ENCODE data around the gene SLIT1. TPM values are rescaled to one million over a fixed set of nuclear protein-coding genes. Genes with fewer than 3 reads are reported as not detected.

Gene SLIT1
- total RNA-seq, 1 experiment from 2014 or later: not detected

GRCh38 chr10:97032624-97033023 lies 153.1 kb downstream of the SLIT1 start:
- ChIA-PET POLR2A (interaction anchor here (0.6 kb wide), 1 partner anchor 22 kb away, joined by 4 read pairs; no protein-coding TSS in a partner anchor), CTCF (interaction anchor here (0.7 to 2.4 kb wide), 2 partner anchors 176 to 178 kb away, joined by 3 to 12 read pairs; no protein-coding TSS in a partner anchor)
- BruUV-seq (replicated peaks): no TSS peak
- no peak for TF ChIP-seq CTCF (IDR thresholded peaks at IDR 0.05; ENCODE audit: unreplicated experiment)
- no peaks in the 10 kb centered on the region for H3K4me1 Mint-ChIP-seq (ENCODE audit: insufficient read depth, unreplicated experiment)
- no peak overlapping the region for H3K4me3 Mint-ChIP-seq (ENCODE audit: unreplicated experiment)
- no peak overlapping the region for H3K27ac Mint-ChIP-seq (ENCODE audit: low read depth, unreplicated experiment)
- no peak for DNase-seq (ENCODE audit: unreplicated experiment)
- H3K36me3 Mint-ChIP-seq (ENCODE audit: insufficient read depth, unreplicated experiment): no peaks in the 10 kb centered on the region
- H3K27me3 Mint-ChIP-seq (ENCODE audit: insufficient read depth, unreplicated experiment): peaks cover 30% of the 10 kb centered on the region
- intact Hi-C loops (cut with micrococcal nuclease): loop anchor here (10.0 kb wide), 1 partner anchor 388 kb away; no protein-coding TSS in a partner anchor
- no peaks in the 10 kb centered on the region for H3K9me3 Mint-ChIP-seq (ENCODE audit: unreplicated experiment)

- BruUV-seq (replicated peaks): no TSS peak
- peaks cover 31% of the 10 kb centered on the region for H3K27me3 Mint-ChIP-seq (ENCODE audit: insufficient read depth, unreplicated experiment)
- no peak overlapping the region for H3K27ac Mint-ChIP-seq (ENCODE audit: low read depth, unreplicated experiment)
These were observed 154.3 kb downstream of the SLIT1 start for GRCh38 chr10:97031459-97031858.

DNA sequence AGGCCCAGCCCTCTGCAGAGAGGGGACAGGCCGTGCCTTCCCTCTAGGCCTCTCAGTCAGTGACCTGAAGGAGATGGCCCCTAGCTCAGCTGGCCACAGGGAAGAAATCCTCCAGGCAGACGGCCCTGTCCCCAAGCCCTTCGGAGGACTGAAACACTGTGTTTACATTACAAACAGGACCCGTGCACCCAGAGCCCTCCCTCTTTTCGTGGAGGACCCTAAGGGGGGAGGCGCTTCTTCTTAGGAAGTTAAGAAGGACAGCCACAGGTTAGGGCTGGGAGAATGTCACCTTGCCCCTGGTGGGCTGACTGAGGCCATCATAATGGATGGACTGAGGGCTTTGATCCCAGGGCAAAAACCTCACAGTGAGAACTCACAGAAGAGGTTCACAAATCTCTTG lies 154.9 kb downstream of the SLIT1 start:
- H3K9me3 Mint-ChIP-seq (ENCODE audit: unreplicated experiment): no peaks in the 10 kb centered on the region
- BruUV-seq (replicated peaks): no TSS peak
- H3K27ac Mint-ChIP-seq (ENCODE audit: low read depth, unreplicated experiment): no peak overlapping the region
- ChIA-PET POLR2A (no interaction called here), CTCF (interaction anchor here (0.9 kb wide), 1 partner anchor 45 kb away, joined by 3 read pairs; no protein-coding TSS in a partner anchor)
- H3K4me1 Mint-ChIP-seq (ENCODE audit: insufficient read depth, unreplicated experiment): no peaks in the 10 kb centered on the region
- no peaks in the 10 kb centered on the region for H3K36me3 Mint-ChIP-seq (ENCODE audit: insufficient read depth, unreplicated experiment)
- peaks cover 25% of the 10 kb centered on the region for H3K27me3 Mint-ChIP-seq (ENCODE audit: insufficient read depth, unreplicated experiment)
- no peak for TF ChIP-seq CTCF (IDR thresholded peaks at IDR 0.05; ENCODE audit: unreplicated experiment)
- intact Hi-C loops (cut with micrococcal nuclease): loop anchor here (10.0 kb wide), 1 partner anchor 386 kb away; no protein-coding TSS in a partner anchor
- DNase-seq (ENCODE audit: unreplicated experiment): no peak
- no peak overlapping the region for H3K4me3 Mint-ChIP-seq (ENCODE audit: unreplicated experiment)

More at GRCh38 chr10:97031459-97031858, 154.3 kb downstream of the SLIT1 start:
- Mint-ChIP-seq H3K36me3 (ENCODE audit: insufficient read depth, unreplicated experiment) (no peaks in the 10 kb centered on the region), H3K4me3 (ENCODE audit: unreplicated experiment) (no peak overlapping the region), H3K4me1 (ENCODE audit: insufficient read depth, unreplicated experiment) (no peaks in the 10 kb centered on the region), H3K9me3 (ENCODE audit: unreplicated experiment) (no peaks in the 10 kb centered on the region)
- TF ChIP-seq CTCF (IDR thresholded peaks at IDR 0.05; ENCODE audit: unreplicated experiment): no peak
- ChIA-PET CTCF (interaction anchor here (0.6 to 0.9 kb wide), 2 partner anchors 194 to 203 kb away, joined by 3 to 4 read pairs; no protein-coding TSS in a partner anchor), POLR2A (no interaction called here)
- DNase-seq (ENCODE audit: unreplicated experiment): no peak
- intact Hi-C loops (cut with micrococcal nuclease): loop anchor here (10.0 kb wide), 1 partner anchor 387 kb away; no protein-coding TSS in a partner anchor

DNA sequence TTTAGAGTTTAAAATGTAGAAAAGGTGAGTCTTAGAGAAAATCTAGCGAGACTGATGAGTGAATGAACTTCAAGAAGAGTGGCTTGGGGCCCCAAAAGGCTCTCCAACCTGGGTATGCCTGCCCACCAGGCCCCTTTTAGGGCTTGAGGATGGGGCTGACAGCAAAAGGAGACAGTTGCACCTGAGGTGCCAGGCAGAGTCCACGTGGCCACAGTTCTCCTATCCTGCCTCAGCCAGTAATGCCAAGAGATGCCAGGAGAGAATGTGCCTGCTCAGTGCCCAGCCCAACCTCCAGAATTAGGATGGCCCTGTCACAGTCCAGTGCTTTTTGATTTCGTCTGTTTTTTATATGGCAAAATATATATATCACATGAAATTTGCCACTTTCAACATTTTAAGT lies 156.5 kb downstream of the SLIT1 start:
- ChIA-PET POLR2A (interaction anchor here (0.6 kb wide), 1 partner anchor 96 kb away, joined by 3 read pairs; no protein-coding TSS in a partner anchor), CTCF (interaction anchor here (0.8 to 1.3 kb wide), 3 partner anchors 8 to 181 kb away, joined by 3 to 11 read pairs (median 5); no protein-coding TSS in a partner anchor)
- Mint-ChIP-seq H3K4me1 (ENCODE audit: insufficient read depth, unreplicated experiment) (peaks cover 1% of the 10 kb centered on the region), H3K9me3 (ENCODE audit: unreplicated experiment) (no peaks in the 10 kb centered on the region), H3K27me3 (ENCODE audit: insufficient read depth, unreplicated experiment) (peaks cover 15% of the 10 kb centered on the region), H3K36me3 (ENCODE audit: insufficient read depth, unreplicated experiment) (no peaks in the 10 kb centered on the region), H3K27ac (ENCODE audit: low read depth, unreplicated experiment) (no peak overlapping the region), H3K4me3 (ENCODE audit: unreplicated experiment) (no peak overlapping the region)
- DNase-seq (ENCODE audit: unreplicated experiment): no peak
- TF ChIP-seq CTCF (IDR thresholded peaks at IDR 0.05; ENCODE audit: unreplicated experiment): no peak
- BruUV-seq (replicated peaks): no TSS peak
- intact Hi-C loops (cut with micrococcal nuclease): no loop called here

Data from MCF 10A (cell line).